GM10266 (cell line): Measurements from ENCODE around the gene TCF25.
A peak's percentile ranks its signal among the peaks of the same experiment; 100 is the strongest.

ENCODE experiments used
- DNase-seq: peaks from one replicate; pipeline ENCODE4 v3.0.0; 2012; ENCODE audit errors: extremely low spot score
- TF ChIP-seq, protein P1 (sequence below): IDR thresholded peaks from 2 replicates; pipeline ENCODE4 v1.5.1; 2012; ENCODE audit warnings: mild to moderate bottlenecking, low read depth; ENCODE audit not compliant: control insufficient read depth, insufficient read depth; ENCODE audit errors: missing control alignments

The TCF25 gene

DNA sequence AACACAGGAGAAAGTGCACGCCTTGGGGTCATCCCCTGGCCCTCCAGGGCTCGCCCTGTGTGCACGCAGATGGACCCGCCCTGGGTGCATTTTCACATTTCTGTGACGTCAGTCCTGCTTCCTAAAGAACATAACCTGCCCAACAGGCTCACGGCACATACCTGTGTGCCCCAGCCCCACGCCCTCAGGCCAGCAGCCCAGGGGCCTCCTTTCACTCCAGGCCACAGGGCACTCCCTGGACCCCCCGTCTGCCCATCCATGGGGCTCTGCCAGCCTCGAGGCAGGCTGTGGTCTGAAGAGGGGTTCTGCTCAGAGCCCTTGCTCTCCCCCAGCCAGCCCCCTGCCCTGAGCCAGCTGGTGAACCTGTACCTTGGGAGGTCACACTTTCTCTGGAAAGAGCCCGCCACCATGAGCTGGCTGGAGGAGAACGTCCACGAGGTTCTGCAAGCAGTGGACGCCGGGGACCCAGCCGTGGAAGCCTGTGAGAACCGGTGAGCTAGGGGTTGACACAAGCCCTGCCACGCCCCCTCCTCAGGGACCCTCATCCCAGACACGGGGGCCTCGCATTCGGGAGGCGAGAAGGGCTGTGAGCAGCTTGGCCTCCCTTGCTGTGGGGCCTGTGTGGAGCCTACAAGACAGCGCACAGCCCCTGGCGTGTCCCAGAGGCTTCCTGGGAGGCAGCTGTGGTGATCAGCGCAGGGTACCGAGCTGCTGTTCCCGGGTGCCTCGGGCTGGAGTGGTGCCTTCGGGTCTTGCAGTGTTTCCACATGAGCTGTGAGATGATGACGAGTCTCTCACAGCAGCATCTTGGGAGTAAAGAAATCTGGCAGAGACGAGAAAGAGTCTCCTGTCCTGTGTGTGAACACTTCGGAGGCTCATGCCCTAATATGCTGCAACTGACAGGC lies 31.5 kb downstream of the TCF25 start:
- no peak for DNase-seq
- TF ChIP-seq, protein P1, sequence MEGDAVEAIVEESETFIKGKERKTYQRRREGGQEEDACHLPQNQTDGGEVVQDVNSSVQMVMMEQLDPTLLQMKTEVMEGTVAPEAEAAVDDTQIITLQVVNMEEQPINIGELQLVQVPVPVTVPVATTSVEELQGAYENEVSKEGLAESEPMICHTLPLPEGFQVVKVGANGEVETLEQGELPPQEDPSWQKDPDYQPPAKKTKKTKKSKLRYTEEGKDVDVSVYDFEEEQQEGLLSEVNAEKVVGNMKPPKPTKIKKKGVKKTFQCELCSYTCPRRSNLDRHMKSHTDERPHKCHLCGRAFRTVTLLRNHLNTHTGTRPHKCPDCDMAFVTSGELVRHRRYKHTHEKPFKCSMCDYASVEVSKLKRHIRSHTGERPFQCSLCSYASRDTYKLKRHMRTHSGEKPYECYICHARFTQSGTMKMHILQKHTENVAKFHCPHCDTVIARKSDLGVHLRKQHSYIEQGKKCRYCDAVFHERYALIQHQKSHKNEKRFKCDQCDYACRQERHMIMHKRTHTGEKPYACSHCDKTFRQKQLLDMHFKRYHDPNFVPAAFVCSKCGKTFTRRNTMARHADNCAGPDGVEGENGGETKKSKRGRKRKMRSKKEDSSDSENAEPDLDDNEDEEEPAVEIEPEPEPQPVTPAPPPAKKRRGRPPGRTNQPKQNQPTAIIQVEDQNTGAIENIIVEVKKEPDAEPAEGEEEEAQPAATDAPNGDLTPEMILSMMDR: no peak

DNA sequence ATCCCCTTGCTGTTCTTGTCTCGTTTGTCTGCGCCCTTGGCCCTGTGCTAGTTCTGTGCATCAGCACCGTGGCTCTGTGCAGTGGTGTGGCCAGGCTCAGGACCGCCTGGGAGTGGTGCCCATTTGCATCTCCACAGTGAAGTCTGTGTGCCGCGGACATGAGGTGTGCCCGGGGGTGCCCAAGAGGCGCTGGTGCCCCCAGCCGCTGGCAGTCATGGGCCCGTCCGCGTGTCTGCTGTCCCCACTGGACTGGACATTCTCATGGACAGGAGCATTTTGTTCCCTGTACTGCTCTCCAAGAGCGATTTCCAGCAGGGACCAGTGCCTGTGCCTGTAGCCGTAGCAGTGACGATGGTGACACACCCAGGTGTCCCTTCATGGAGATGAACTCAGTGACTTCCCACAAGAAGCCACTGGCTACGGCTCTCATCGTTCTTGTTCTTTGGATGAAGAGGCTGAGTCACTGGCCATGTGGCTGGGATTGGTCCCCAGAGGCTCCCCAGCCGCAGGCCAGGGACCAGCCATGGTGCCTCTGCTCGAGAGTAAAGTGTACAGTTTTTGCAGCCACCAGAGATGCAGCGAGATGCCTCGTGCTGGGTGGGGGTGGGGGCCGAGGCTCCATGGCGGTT lies 32.2 kb downstream of the TCF25 start:
- TF ChIP-seq, protein P1: no peak
- no peak for DNase-seq

DNA sequence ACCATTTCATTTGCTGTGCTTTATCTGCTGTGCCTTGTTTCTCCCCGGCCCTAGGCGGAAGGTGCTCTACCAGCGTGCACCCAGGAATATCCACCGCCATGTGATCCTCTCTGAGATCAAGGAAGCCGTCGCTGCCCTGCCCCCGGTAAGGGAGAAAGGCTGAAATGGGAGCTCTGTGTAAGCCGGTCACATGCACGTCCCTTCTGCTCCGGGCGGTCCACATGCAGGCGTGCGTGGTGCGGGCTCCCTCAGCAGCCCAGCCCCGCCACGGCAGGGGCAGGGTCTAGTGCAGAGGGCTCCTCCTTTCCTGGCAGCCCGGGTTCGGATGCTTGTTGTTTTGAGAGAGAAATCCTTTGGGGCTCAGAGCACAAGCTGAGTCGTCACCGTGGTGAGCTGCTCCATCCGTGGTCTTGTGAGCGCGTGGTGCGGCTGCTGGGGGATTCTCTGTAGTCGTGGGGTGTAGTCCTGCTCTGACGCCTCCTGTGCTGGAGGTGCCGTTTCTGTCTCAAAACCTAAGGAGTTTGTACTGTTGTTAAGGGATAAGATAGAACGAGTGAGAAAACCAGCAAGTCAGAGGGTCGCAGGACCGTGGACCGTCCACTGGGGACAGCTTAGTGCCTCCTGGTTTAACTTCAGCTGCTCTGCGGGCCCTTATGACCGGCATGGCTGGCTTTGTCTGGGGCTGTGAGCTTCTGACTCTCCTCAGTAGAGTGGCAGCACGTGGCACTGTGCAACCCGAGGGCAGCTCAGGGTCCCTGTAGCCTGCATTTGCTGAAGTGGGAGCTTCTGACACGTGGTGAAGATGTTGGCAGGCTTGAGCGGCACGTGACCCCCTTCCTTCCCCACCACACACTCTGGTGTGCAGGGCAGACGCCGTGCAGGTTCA lies 33.0 kb downstream of the TCF25 start:
- TF ChIP-seq, protein P1: no peak
- no peak for DNase-seq

DNA sequence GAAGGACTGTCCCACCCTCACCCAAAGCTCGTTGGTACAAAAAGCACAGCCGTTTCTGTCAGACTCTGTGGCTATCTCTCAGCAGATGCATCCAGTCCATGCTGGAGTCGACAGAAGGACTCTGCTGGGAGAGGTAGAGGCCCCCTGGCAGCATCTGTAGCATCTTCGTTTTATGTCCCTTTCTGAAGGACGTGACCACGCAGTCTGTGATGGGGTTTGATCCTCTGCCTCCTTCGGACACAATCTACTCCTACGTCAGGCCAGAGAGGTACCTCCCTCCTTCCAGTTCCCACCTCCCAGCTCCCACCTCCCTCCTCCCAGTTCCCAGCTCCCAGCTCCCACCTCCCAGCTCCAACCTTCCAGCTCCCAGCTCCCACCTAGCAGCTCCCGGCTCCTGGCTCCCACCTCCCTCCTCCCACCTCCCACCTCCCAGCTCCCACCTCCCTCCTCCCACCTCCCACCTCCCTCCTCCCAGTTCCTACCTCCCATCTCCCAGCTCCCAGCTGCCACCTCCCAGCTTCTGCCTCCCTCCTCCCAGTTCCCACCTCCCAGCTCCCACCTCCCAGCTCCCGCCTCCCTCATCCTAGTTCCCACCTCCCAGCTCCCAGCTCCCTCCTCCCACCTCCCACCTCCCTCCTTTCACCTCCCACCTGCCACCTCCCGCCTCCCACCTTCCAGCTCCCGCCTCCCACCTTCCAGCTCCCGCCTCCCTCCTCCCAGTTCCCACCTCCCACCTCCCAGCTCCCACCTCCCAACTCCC lies 33.8 kb downstream of the TCF25 start:
- TF ChIP-seq, protein P1: no peak
- no peak for DNase-seq

DNA sequence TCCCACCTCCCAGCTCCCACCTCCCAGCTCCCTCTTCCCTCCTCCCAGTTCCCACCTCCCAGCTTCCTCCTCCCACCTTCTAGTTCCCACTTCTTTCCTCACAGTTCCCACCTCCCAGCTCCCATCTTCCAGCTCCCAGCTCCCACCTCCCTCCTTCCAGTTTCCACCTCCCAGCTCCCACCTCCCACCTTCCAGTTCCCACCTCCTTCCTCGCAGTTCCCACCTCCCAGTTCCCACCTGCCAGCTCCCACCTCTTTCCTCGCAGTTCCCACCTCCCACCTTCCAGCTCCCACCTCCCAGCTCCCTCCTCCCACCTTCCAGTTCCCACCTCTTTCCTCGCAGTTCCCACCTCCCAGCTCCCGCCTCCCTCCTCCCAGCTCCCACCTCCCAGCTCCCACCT lies 34.8 kb downstream of the TCF25 start:
- TF ChIP-seq, protein P1: no peak
- DNase-seq: no peak

DNA sequence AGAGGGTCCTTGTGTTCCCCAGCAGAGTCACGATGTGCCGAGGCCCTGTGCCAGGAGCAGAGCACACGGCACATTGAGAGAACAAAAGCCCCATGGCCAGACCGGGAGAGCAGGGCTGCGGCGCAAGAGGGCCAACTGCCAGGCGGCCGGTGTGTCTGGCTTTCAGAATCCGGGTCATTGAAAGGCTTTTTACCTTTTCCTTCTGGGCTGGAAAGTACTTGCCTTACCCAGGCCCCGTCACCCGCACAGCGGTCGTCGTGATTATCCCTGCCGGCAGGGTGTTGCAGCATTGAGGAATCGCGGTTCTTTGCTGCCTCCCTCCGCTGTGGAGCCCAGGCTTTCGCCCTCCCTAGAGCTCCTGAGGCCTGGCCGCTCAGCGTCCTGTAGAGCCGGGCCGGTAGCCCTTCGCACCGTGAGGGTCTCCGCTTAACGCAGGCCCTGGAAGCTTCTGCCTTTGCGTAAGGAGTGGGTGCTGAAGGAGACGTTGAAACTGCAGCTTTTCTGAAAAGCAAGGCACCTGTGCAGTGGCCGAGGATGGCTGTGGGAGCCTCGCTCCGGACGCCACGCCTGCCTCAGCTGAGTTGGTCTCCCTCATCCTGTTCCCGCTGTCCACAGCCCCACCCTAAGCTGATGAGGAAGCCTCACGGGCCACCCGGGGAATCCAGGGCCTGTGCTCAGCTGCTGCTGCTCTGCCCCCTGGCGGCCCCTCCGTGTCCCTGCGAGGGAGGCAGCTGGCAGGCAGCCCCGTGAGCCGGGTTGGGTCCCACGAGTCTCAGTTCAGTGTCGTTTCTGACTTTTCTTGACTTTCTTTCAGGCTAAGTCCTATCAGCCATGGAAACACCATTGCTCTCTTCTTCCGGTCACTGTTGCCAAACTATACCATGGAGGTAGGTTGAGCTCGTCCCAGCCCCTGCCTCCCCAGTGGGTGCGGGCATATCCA lies 36.7 kb downstream of the TCF25 start:
- TF ChIP-seq, protein P1: peak; percentile 82
- peak; percentile 84 for DNase-seq
